H9 (cell line): ENCODE measurements around the gene APOBEC2. TPM values are rescaled to one million over a fixed set of nuclear protein-coding genes. Genes with fewer than 3 reads are reported as not detected.
A peak's percentile ranks its signal among the peaks of the same experiment; 100 is the strongest.

Source experiments
- DNase-seq: peaks from one replicate; pipeline ENCODE4 v3.0.0-alpha.2; 2017
- H2AFZ ChIP-seq: one replicate; pipeline ENCODE4 v1.6.1; 2013; ENCODE audit warnings: mild to moderate bottlenecking, low read length, control low read depth, moderate library complexity
- H2AK5ac ChIP-seq: 2 replicates; pipeline ENCODE4 v1.6.1; 2013; ENCODE audit warnings: low read length, control low read depth, mixed read lengths; ENCODE audit not compliant: insufficient read length
- H2BK120ac ChIP-seq: one replicate; pipeline ENCODE4 v1.6.1; 2013; ENCODE audit warnings: low read depth, mild to moderate bottlenecking, low read length, control low read depth, inconsistent platforms; ENCODE audit not compliant: poor library complexity, severe bottlenecking
- H2BK12ac ChIP-seq: 2 replicates; pipeline ENCODE4 v1.6.1; 2013; ENCODE audit warnings: low read length, control low read depth, mixed read lengths, low read depth; ENCODE audit not compliant: insufficient read length
- H2BK15ac ChIP-seq: 2 replicates; pipeline ENCODE4 v1.6.1; 2013; ENCODE audit warnings: low read depth, low read length, control low read depth
- H2BK20ac ChIP-seq: one replicate; pipeline ENCODE4 v1.6.1; 2013; ENCODE audit warnings: low read depth, mild to moderate bottlenecking, low read length, control low read depth, inconsistent platforms; ENCODE audit not compliant: poor library complexity, severe bottlenecking
- H2BK5ac ChIP-seq: 2 replicates; pipeline ENCODE4 v1.6.1; 2013; ENCODE audit warnings: low read length, control low read depth, mixed read lengths; ENCODE audit not compliant: insufficient read length
- H3K14ac ChIP-seq: 2 replicates; pipeline ENCODE4 v1.6.1; 2013; ENCODE audit warnings: low read length, control low read depth; ENCODE audit not compliant: insufficient read depth
- H3K18ac ChIP-seq: 2 replicates; pipeline ENCODE4 v1.6.1; 2013; ENCODE audit warnings: low read depth, mild to moderate bottlenecking, mixed read lengths, low read length, control low read depth; ENCODE audit not compliant: insufficient read length
- H3K23ac ChIP-seq: 2 replicates; pipeline ENCODE4 v1.6.1; 2013; ENCODE audit warnings: low read length, control low read depth, mixed read lengths, low read depth; ENCODE audit not compliant: insufficient read length
- H3K23me2 ChIP-seq: 2 replicates; pipeline ENCODE4 v1.6.1; 2013; ENCODE audit warnings: low read depth, mild to moderate bottlenecking, mixed read lengths, low read length, control low read depth; ENCODE audit not compliant: insufficient read length, poor library complexity, severe bottlenecking
- H3K27ac ChIP-seq: 2 replicates; pipeline ENCODE4 v1.5.1; 2013; ENCODE audit warnings: low read length, control low read depth, mixed read lengths, low read depth; ENCODE audit not compliant: insufficient read length
- H3K27me3 ChIP-seq: 2 replicates; pipeline ENCODE4 v1.6.1; 2013; ENCODE audit warnings: low read length, control low read depth, inconsistent platforms; ENCODE audit not compliant: insufficient read depth
- H3K4ac ChIP-seq: 2 replicates; pipeline ENCODE4 v1.6.1; 2013; ENCODE audit warnings: low read depth, mild to moderate bottlenecking, control low read depth, inconsistent platforms, low read length, moderate library complexity
- H3K4me1 ChIP-seq: 2 replicates; pipeline ENCODE4 v1.6.1; 2013; ENCODE audit warnings: low read length, control low read depth, inconsistent platforms; ENCODE audit not compliant: insufficient read depth
- H3K4me2 ChIP-seq: 2 replicates; pipeline ENCODE4 v1.6.1; 2013; ENCODE audit warnings: low read length, control low read depth, mixed read lengths; ENCODE audit not compliant: insufficient read length, insufficient read depth
- H3K56ac ChIP-seq: 2 replicates; pipeline ENCODE4 v1.6.1; 2013; ENCODE audit warnings: low read depth, mild to moderate bottlenecking, mixed read lengths, low read length, control low read depth; ENCODE audit not compliant: insufficient read length
- H3K79me1 ChIP-seq: 2 replicates; pipeline ENCODE4 v1.6.1; 2013; ENCODE audit warnings: low read depth, mild to moderate bottlenecking, moderate library complexity, low read length, control low read depth, inconsistent platforms; ENCODE audit not compliant: insufficient read depth, poor library complexity, severe bottlenecking
- H3K79me2 ChIP-seq: 2 replicates; pipeline ENCODE4 v1.6.1; 2013; ENCODE audit warnings: low read length, control low read depth, inconsistent platforms; ENCODE audit not compliant: insufficient read depth
- H3K9ac ChIP-seq: 2 replicates; pipeline ENCODE4 v1.6.1; 2013; ENCODE audit warnings: low read length, control low read depth, mixed read lengths; ENCODE audit not compliant: insufficient read length; ENCODE audit errors: extremely low read depth
- H3K9me3 ChIP-seq: one replicate; pipeline ENCODE4 v1.6.1; 2013; ENCODE audit warnings: low read depth, low read length, inconsistent platforms; ENCODE audit not compliant: control insufficient read depth
- H3T11ph ChIP-seq: one replicate; pipeline ENCODE4 v1.6.1; 2013; ENCODE audit warnings: mild to moderate bottlenecking, low read length, control low read depth, inconsistent platforms
- H4K20me1 ChIP-seq: one replicate; pipeline ENCODE4 v1.6.1; 2013; ENCODE audit not compliant: control insufficient read depth, insufficient read length, insufficient read depth
- H4K5ac ChIP-seq: 2 replicates; pipeline ENCODE4 v1.6.1; 2013; ENCODE audit warnings: low read depth, mild to moderate bottlenecking, mixed read lengths, low read length, control low read depth; ENCODE audit not compliant: insufficient read length
- H4K8ac ChIP-seq: replicated peaks from 2 replicates; pipeline ENCODE4 v1.6.1; 2013; ENCODE audit warnings: low read length, control low read depth, mixed read lengths, low read depth; ENCODE audit not compliant: insufficient read length
- H4K91ac ChIP-seq: 2 replicates; pipeline ENCODE4 v1.6.1; 2013; ENCODE audit warnings: low read depth, mild to moderate bottlenecking, moderate library complexity, mixed read lengths, low read length, control low read depth; ENCODE audit not compliant: insufficient read length
- H3K27ac Mint-ChIP-seq, 3 experiments: 2 replicates in 2 of 3; 3 replicates in 1 of 3; pipeline ENCODE4 v1.8.0; 2020 to 2021; ENCODE audit warnings: mixed read lengths in 3 of 3, mild to moderate bottlenecking in 1 of 3, moderate library complexity in 1 of 3
- H3K27me3 Mint-ChIP-seq: 2 replicates; pipeline ENCODE4 v1.8.0; 2021; ENCODE audit warnings: low read depth, mild to moderate bottlenecking, moderate library complexity, mixed read lengths
- H3K36me3 Mint-ChIP-seq, 3 experiments: 2 replicates in 2 of 3; 3 replicates in 1 of 3; pipeline ENCODE4 v1.8.0; 2020 to 2021; ENCODE audit warnings: low read depth in 3 of 3, mixed read lengths in 3 of 3; ENCODE audit not compliant: insufficient read depth in 1 of 3
- H3K4me1 Mint-ChIP-seq, 2 experiments: 2 replicates each; pipeline ENCODE4 v1.8.0; 2020; ENCODE audit warnings: mixed read lengths in 2 of 2
- H3K4me3 Mint-ChIP-seq, 2 experiments: 2 replicates in 1 of 2; 3 replicates in 1 of 2; pipeline ENCODE4 v1.8.0; 2020 to 2021; ENCODE audit warnings: mild to moderate bottlenecking in 2 of 2, mixed read lengths in 2 of 2, moderate library complexity in 1 of 2
- H3K9me3 Mint-ChIP-seq, 2 experiments: 2 replicates in 1 of 2; 3 replicates in 1 of 2; pipeline ENCODE4 v1.8.0; 2020; ENCODE audit warnings: mild to moderate bottlenecking in 2 of 2, mixed read lengths in 2 of 2, moderate library complexity in 1 of 2
- CTCF ChIP-seq: fragments of 200-600 bp; sonication (generic); conservative IDR thresholded peaks from 3 replicates; pipeline ENCODE4 v1.8.0; 2021; ENCODE audit warnings: antibody characterized with exemption, mild to moderate bottlenecking
- WGBS: extraction: QIAGEN DNeasy Blood & Tissue Kit; methylation state at CpG from one replicate; pipeline ENCODE4 v1.1.7; 2013; ENCODE audit warnings: missing lambda C conversion rate, low lambda C conversion rate, mixed read lengths; ENCODE audit not compliant: insufficient read length; ENCODE audit errors: extremely low coverage; 5-methylcytosine and 5-hydroxymethylcytosine counted together
- total RNA-seq: library from RNA; stranded (reverse); gene quantifications from 2 replicates; pipeline ENCODE4 v1.2.1, GENCODE V29; 2021

Gene APOBEC2
- total RNA-seq, 1 experiment from 2014 or later: not detected

DNA sequence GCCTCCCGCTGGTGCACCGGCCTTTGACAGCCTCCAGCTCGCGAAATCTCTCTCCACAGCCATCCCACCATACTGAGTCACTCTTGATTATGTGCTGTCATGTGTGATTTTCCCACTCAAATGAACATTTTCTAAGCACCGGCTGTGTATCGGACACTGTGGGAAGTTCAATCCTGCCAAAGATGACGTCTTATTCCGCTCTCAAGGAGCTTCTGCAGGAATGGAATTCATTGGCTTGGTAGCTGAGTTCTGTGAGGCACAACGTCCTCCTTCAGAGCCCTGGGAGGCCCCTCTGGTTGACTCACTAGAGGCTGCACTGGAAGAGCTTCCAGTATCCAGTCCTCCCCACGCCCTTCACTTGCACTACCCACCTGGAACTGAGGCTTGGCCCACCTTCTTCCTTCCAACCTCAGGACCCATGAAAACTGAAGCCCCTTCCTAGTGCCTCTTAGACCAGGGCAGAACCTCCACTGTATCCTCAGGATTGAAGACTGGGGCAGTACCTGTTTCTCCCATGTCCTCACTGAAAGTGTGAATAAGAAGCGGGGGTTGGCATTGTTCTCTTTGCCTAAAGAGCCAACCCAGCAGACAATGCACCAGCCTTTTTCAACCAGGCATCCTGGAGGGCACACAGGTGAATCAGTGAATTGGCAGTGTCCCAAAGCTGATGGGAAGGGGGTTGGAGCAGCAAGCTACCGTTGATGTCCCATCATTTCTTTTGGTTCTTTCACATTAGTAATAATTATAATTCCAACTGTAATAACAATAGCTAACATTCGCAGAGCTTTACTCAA is 15.7 kb upstream of the APOBEC2 start:
- Histone ChIP-seq H2AFZ (no peak overlapping the region), H3K79me1 (no peaks in the 10 kb centered on the region), H2BK15ac (no peak overlapping the region), H3K56ac (no peak overlapping the region), H3K23me2 (no peaks in the 10 kb centered on the region), H4K91ac (no peak overlapping the region), H2BK12ac (no peak overlapping the region), H3K4me2 (no peak overlapping the region), H4K5ac (no peak overlapping the region), H2BK5ac (no peak overlapping the region), H2BK20ac (no peak overlapping the region), H3K18ac (no peak overlapping the region), H3K27ac (no peak overlapping the region), H3K79me2 (no peaks in the 10 kb centered on the region), H3K4me1 (no peaks in the 10 kb centered on the region), H3K9ac (no peak overlapping the region), H3K14ac (no peak overlapping the region), H3K23ac (no peak overlapping the region), H2AK5ac (no peak overlapping the region), H4K20me1 (no peaks in the 10 kb centered on the region), H3K9me3 (no peaks in the 10 kb centered on the region), H2BK120ac (no peak overlapping the region), H3T11ph (no peak overlapping the region), H4K8ac (no peak overlapping the region), H3K27me3 (no peaks in the 10 kb centered on the region), H3K4ac (no peak overlapping the region)
- no peaks in the 10 kb centered on the region for H3K27me3 Mint-ChIP-seq
- no peaks in the 10 kb centered on the region for H3K36me3 Mint-ChIP-seq
- peaks cover 12 to 13% of the 10 kb centered on the region in 2 experiments for H3K4me1 Mint-ChIP-seq
- no peak for DNase-seq
- H3K9me3 Mint-ChIP-seq: no peaks in the 10 kb centered on the region; a peak in 1 of 5 replicates
- no peak overlapping the region for H3K4me3 Mint-ChIP-seq
- H3K27ac Mint-ChIP-seq: peak overlapping the region in 1 of 3 experiments; percentile 50; a peak in 1 of 7 replicates
- TF ChIP-seq CTCF: peak; percentile 17; the same call in 1 of the 3 replicates
- WGBS: no CpG with 5 or more reads among the region's 13 CpGs
